H1 (cell line): Measurements from ENCODE around the gene SNX33. TPM values are rescaled to one million over a fixed set of nuclear protein-coding genes. Genes with fewer than 3 reads are reported as not detected.
"Not testable (repeated sequence)": the region's sequence is repeated elsewhere in the genome, so short reads cannot be mapped to it uniquely, and the experiment has no call there.

Experiments
- CTCF ChIA-PET: fragments of 300-600 bp; sonication (Branson Sonifier 250); formaldehyde crosslinking; loops from one replicate; lab custom pipeline; 2021; ENCODE audit not compliant: partially characterized antibody; lab: Charles Lee
- POLR2A ChIA-PET: fragments of 300-600 bp; sonication (Branson Sonifier 250); formaldehyde crosslinking; loops from one replicate; lab custom pipeline; 2021; ENCODE audit warnings: inconsistent platforms; ENCODE audit not compliant: partially characterized antibody; lab: Charles Lee
- DNase-seq, 2 experiments: peaks; one replicate each; pipeline versions ENCODE4 v3.0.0 to v3.0.0-alpha.2; 2010 to 2022; ENCODE audit warnings: low spot score in 2 of 2, low read depth in 1 of 2, mixed read lengths in 1 of 2
- FAIRE-seq: peaks from 2 replicates; lab custom pipeline; 2011; peaks lifted over from hg19 to GRCh38; lab: Jason Lieb, UNC
- H2AFZ ChIP-seq: 2 replicates; pipeline ENCODE4 v1.8.1; 2012; ENCODE audit warnings: low read length, inconsistent platforms
- H2AK5ac ChIP-seq: 2 replicates; pipeline ENCODE4 v1.6.1; 2013; ENCODE audit warnings: low read depth, low read length
- H2BK120ac ChIP-seq: replicated peaks from 2 replicates; pipeline ENCODE3; 2013; ENCODE audit warnings: low read depth, low read length, inconsistent platforms
- H2BK12ac ChIP-seq: 2 replicates; pipeline ENCODE4 v1.6.1; 2013; ENCODE audit warnings: low read depth, low read length
- H2BK15ac ChIP-seq: 2 replicates; pipeline ENCODE4 v1.6.1; 2013; ENCODE audit warnings: low read length
- H2BK20ac ChIP-seq: 2 replicates; pipeline ENCODE4 v1.6.1; 2013; ENCODE audit warnings: low read length
- H2BK5ac ChIP-seq: 2 replicates; pipeline ENCODE4 v1.6.1; 2013; ENCODE audit warnings: low read depth, low read length
- H3K14ac ChIP-seq: 2 replicates; pipeline ENCODE4 v1.6.1; 2013; ENCODE audit warnings: inconsistent platforms; ENCODE audit not compliant: insufficient read length
- H3K18ac ChIP-seq: 2 replicates; pipeline ENCODE4 v1.6.1; 2013; ENCODE audit warnings: low read length; ENCODE audit errors: extremely low read depth
- H3K23ac ChIP-seq: 2 replicates; pipeline ENCODE4 v1.6.1; 2013; ENCODE audit warnings: inconsistent platforms; ENCODE audit not compliant: insufficient read length
- H3K23me2 ChIP-seq: 2 replicates; pipeline ENCODE4 v1.6.1; 2013; ENCODE audit warnings: low read depth, low read length
- H3K27ac ChIP-seq: 2 replicates; pipeline ENCODE4 v1.6.1; 2011; ENCODE audit warnings: low read depth, low read length, inconsistent platforms
- H3K27me3 ChIP-seq, 4 experiments: replicated peaks in 1 of 4; 1 replicate in 1 of 4; 2 replicates in 3 of 4; pipeline versions ENCODE4 v1.6.1 to v1.8.1; 2011 to 2013; ENCODE audit warnings: low read length in 3 of 4, mild to moderate bottlenecking in 3 of 4, inconsistent platforms in 2 of 4, mixed read lengths in 2 of 4, moderate library complexity in 1 of 4; ENCODE audit not compliant: control insufficient read depth in 3 of 4, insufficient read depth in 3 of 4; ENCODE audit errors: extremely low read depth in 1 of 4
- H3K36me3 ChIP-seq, 4 experiments: 2 replicates each; pipeline versions ENCODE4 v1.6.1 to v1.8.1; 2011 to 2013; ENCODE audit warnings: mild to moderate bottlenecking in 4 of 4, low read length in 3 of 4, moderate library complexity in 2 of 4, control low read depth in 1 of 4, inconsistent platforms in 1 of 4; ENCODE audit not compliant: insufficient read depth in 4 of 4, control insufficient read depth in 2 of 4
- H3K4ac ChIP-seq: replicated peaks from 2 replicates; pipeline ENCODE3; 2013; ENCODE audit warnings: low read length, low read depth, mixed read lengths, inconsistent platforms; ENCODE audit not compliant: insufficient read length
- H3K4me1 ChIP-seq, 4 experiments: replicated peaks in 1 of 4; 1 replicate in 1 of 4; 2 replicates in 3 of 4; pipeline versions ENCODE4 v1.6.1 to v1.8.1; 2011 to 2013; ENCODE audit warnings: low read length in 3 of 4, inconsistent platforms in 2 of 4, mixed read lengths in 1 of 4; ENCODE audit not compliant: insufficient read depth in 4 of 4, control insufficient read depth in 3 of 4
- H3K4me2 ChIP-seq, 2 experiments: 2 replicates each; pipeline versions ENCODE4 v1.6.1 to v1.8.1; 2011 to 2013; ENCODE audit warnings: low read depth in 2 of 2, low read length in 2 of 2, control low read depth in 1 of 2, inconsistent platforms in 1 of 2, mild to moderate bottlenecking in 1 of 2; ENCODE audit not compliant: insufficient read depth in 1 of 2
- H3K4me3 ChIP-seq, 4 experiments: fragments of 200-600, 300-600 bp in 1 of 4; sonication (generic), shearing (Covaris generic), sonication (Bioruptor Twin) in 1 of 4; 2 replicates each; pipeline versions ENCODE4 v1.5.1 to v1.8.1; 2011 to 2016; ENCODE audit warnings: low read length in 4 of 4, low read depth in 3 of 4, control low read depth in 2 of 4, inconsistent platforms in 2 of 4, mild to moderate bottlenecking in 2 of 4, mixed read lengths in 1 of 4, moderate library complexity in 1 of 4; ENCODE audit not compliant: insufficient read depth in 2 of 4; ENCODE audit errors: extremely low read depth in 1 of 4
- H3K56ac ChIP-seq: replicated peaks from 2 replicates; pipeline ENCODE3; 2013; ENCODE audit warnings: low read depth, mild to moderate bottlenecking, mixed read lengths, low read length, inconsistent platforms; ENCODE audit not compliant: insufficient read length
- H3K79me1 ChIP-seq: 2 replicates; pipeline ENCODE4 v1.6.1; 2013; ENCODE audit warnings: low read depth, low read length, control low read depth
- H3K79me2 ChIP-seq, 2 experiments: 2 replicates each; pipeline versions ENCODE4 v1.6.1 to v1.8.1; 2012 to 2013; ENCODE audit warnings: low read length in 2 of 2, mild to moderate bottlenecking in 2 of 2, inconsistent platforms in 1 of 2; ENCODE audit not compliant: insufficient read depth in 2 of 2, control insufficient read depth in 1 of 2
- H3K9ac ChIP-seq, 4 experiments: replicated peaks in 1 of 4; 1 replicate in 1 of 4; 2 replicates in 3 of 4; pipeline versions ENCODE4 v1.6.1 to v1.8.1; 2011 to 2013; ENCODE audit warnings: low read depth in 3 of 4, low read length in 3 of 4, control low read depth in 2 of 4, mild to moderate bottlenecking in 2 of 4, moderate library complexity in 2 of 4, inconsistent platforms in 1 of 4; ENCODE audit errors: extremely low read depth in 1 of 4
- H3K9me3 ChIP-seq, 2 experiments: 2 replicates each; pipeline versions ENCODE4 v1.6.1 to v1.8.1; 2012 to 2013; ENCODE audit warnings: mild to moderate bottlenecking in 2 of 2, moderate library complexity in 2 of 2, control low read depth in 1 of 2, inconsistent platforms in 1 of 2, low read depth in 1 of 2, low read length in 1 of 2, mixed read lengths in 1 of 2; ENCODE audit not compliant: insufficient read depth in 2 of 2
- H4K20me1 ChIP-seq, 2 experiments: replicated peaks in 1 of 2; 2 replicates each; pipeline versions ENCODE3 to v1.8.1; 2011 to 2013; ENCODE audit warnings: inconsistent platforms in 2 of 2, low read length in 2 of 2, mild to moderate bottlenecking in 1 of 2; ENCODE audit not compliant: insufficient read depth in 2 of 2, control insufficient read depth in 1 of 2
- H4K5ac ChIP-seq: 2 replicates; pipeline ENCODE4 v1.6.1; 2013; ENCODE audit warnings: low read length, low read depth, mixed read lengths, inconsistent platforms; ENCODE audit not compliant: insufficient read length
- H4K8ac ChIP-seq: 2 replicates; pipeline ENCODE4 v1.8.0; 2013; ENCODE audit warnings: mild to moderate bottlenecking, moderate library complexity, low read length, inconsistent platforms; ENCODE audit not compliant: insufficient read depth; ENCODE audit errors: extremely low read depth
- H4K91ac ChIP-seq: replicated peaks from 2 replicates; pipeline ENCODE3; 2013; ENCODE audit warnings: low read length, mixed read lengths, inconsistent platforms; ENCODE audit not compliant: insufficient read length
- WGBS, 2 experiments: shearing (Covaris generic) in 1 of 2; methylation state at CpG; one replicate each; pipeline versions ENCODE4 v1.1.6 to v1.1.7; 2013 to 2015; ENCODE audit warnings: low lambda C conversion rate in 2 of 2, mixed read lengths in 2 of 2, inconsistent platforms in 1 of 2, low coverage in 1 of 2, missing lambda C conversion rate in 1 of 2; ENCODE audit not compliant: insufficient replicate concordance in 2 of 2, insufficient coverage in 1 of 2, insufficient read length in 1 of 2; ENCODE audit errors: extremely low coverage in 1 of 2, missing lambda C conversion rate in 1 of 2; 5-methylcytosine and 5-hydroxymethylcytosine counted together
- polyA plus RNA-seq, 7 experiments: library from polyadenylated mRNA; depleted of rRNA in 3 of 7; stranded (reverse) in 5 of 7; unstranded in 2 of 7; fragments of >200 nt in 5 of 7; fragments of 200-250 nt in 2 of 7; gene quantifications; 1 replicate in 5 of 7; 2 replicates in 1 of 7; 4 replicates in 1 of 7; pipeline versions ENCODE4 v1.2.1 to v1.2.3, GENCODE V29; 2011 to 2013; ENCODE audit warnings: missing spikeins in 2 of 7, mixed read lengths in 2 of 7
- total RNA-seq: library from RNA; stranded (reverse); fragmentation: NEBNext Ultra II Directional; extraction: Animal tissue kit (Norgen Biotek cat#: 25700); gene quantifications from 2 replicates; pipeline ENCODE4 v1.2.1, GENCODE V29; 2021

Gene SNX33
- total and polyA plus RNA-seq, 2 of the 8 experiments (the other 6 are each of a cell fraction or from before 2014, with no cell fraction given): 14.3 to 22.9 TPM

- H2BK15ac ChIP-seq, H3K36me3 ChIP-seq, H2BK20ac ChIP-seq, H4K91ac ChIP-seq, H3K18ac ChIP-seq, DNase-seq, H3K4ac ChIP-seq, H2BK120ac ChIP-seq, H2AK5ac ChIP-seq, H3K9me3 ChIP-seq, H3K79me1 ChIP-seq, H3K27ac ChIP-seq, H4K5ac ChIP-seq, H3K4me3 ChIP-seq, FAIRE-seq, H3K56ac ChIP-seq, H3K27me3 ChIP-seq, H2BK12ac ChIP-seq, H3K23me2 ChIP-seq, H2AFZ ChIP-seq, H3K14ac ChIP-seq, H3K4me2 ChIP-seq, H3K9ac ChIP-seq: not testable (repeated sequence)
- H3K23ac ChIP-seq: peak overlapping the region; percentile 83
- WGBS, 2 experiments: 96% methylated on average over 7 of the region's 7 CpGs; no CpG with 5 or more reads in 1 of the 2 experiments
- 0 out of 2 replicates have a peak overlapping the region, but pooled peaks have one; percentile 18 for H2BK5ac ChIP-seq
- ChIA-PET POLR2A (interaction anchor here (0.6 to 1.9 kb wide), 5 partner anchors 8 to 182 kb away, joined by 3 to 5 read pairs (median 4); partner anchors contain the start of genes PTPN9, SIN3A and SNUPN), CTCF (interaction anchor here (1.0 to 2.4 kb wide), 5 partner anchors 12 to 51 kb away, joined by 3 to 10 read pairs (median 4); no protein-coding TSS in a partner anchor)
- H3K4me1 ChIP-seq: peaks cover 2 to 10% (median 8%) of the 10 kb centered on the region in 4 experiments; a peak in 6 of 7 replicates
- H4K20me1 ChIP-seq: peaks cover 8 to 10% of the 10 kb centered on the region in 2 experiments
- peak overlapping the region; percentile 35; the same call in 1 of the 2 replicates for H4K8ac ChIP-seq
- H3K79me2 ChIP-seq: peaks cover under 1 to 23% of the 10 kb centered on the region in 2 experiments
Measured at GRCh38 chr15:75633922-75634321, 13.8 kb upstream of the SNX33 start.
